H1 (cell line): Measurements from ENCODE around the gene COPS2. TPM values are rescaled to one million over a fixed set of nuclear protein-coding genes. Genes with fewer than 3 reads are reported as not detected.

Source experiments
- CTCF ChIA-PET: fragments of 300-600 bp; sonication (Branson Sonifier 250); formaldehyde crosslinking; loops from one replicate; lab custom pipeline; 2021; ENCODE audit not compliant: partially characterized antibody; lab: Charles Lee
- POLR2A ChIA-PET: fragments of 300-600 bp; sonication (Branson Sonifier 250); formaldehyde crosslinking; loops from one replicate; lab custom pipeline; 2021; ENCODE audit warnings: inconsistent platforms; ENCODE audit not compliant: partially characterized antibody; lab: Charles Lee
- DNase-seq, 2 experiments: peaks; one replicate each; pipeline versions ENCODE4 v3.0.0 to v3.0.0-alpha.2; 2010 to 2022; ENCODE audit warnings: low spot score in 2 of 2, low read depth in 1 of 2, mixed read lengths in 1 of 2
- FAIRE-seq: peaks from 2 replicates; lab custom pipeline; 2011; peaks lifted over from hg19 to GRCh38; lab: Jason Lieb, UNC
- H2AFZ ChIP-seq: 2 replicates; pipeline ENCODE4 v1.8.1; 2012; ENCODE audit warnings: low read length, inconsistent platforms
- H2AK5ac ChIP-seq: 2 replicates; pipeline ENCODE4 v1.6.1; 2013; ENCODE audit warnings: low read depth, low read length
- H2BK120ac ChIP-seq: replicated peaks from 2 replicates; pipeline ENCODE3; 2013; ENCODE audit warnings: low read depth, low read length, inconsistent platforms
- H2BK12ac ChIP-seq: 2 replicates; pipeline ENCODE4 v1.6.1; 2013; ENCODE audit warnings: low read depth, low read length
- H2BK15ac ChIP-seq: 2 replicates; pipeline ENCODE4 v1.6.1; 2013; ENCODE audit warnings: low read length
- H2BK20ac ChIP-seq: 2 replicates; pipeline ENCODE4 v1.6.1; 2013; ENCODE audit warnings: low read length
- H2BK5ac ChIP-seq: 2 replicates; pipeline ENCODE4 v1.6.1; 2013; ENCODE audit warnings: low read depth, low read length
- H3K14ac ChIP-seq: 2 replicates; pipeline ENCODE4 v1.6.1; 2013; ENCODE audit warnings: inconsistent platforms; ENCODE audit not compliant: insufficient read length
- H3K18ac ChIP-seq: 2 replicates; pipeline ENCODE4 v1.6.1; 2013; ENCODE audit warnings: low read length; ENCODE audit errors: extremely low read depth
- H3K23ac ChIP-seq: 2 replicates; pipeline ENCODE4 v1.6.1; 2013; ENCODE audit warnings: inconsistent platforms; ENCODE audit not compliant: insufficient read length
- H3K23me2 ChIP-seq: 2 replicates; pipeline ENCODE4 v1.6.1; 2013; ENCODE audit warnings: low read depth, low read length
- H3K27ac ChIP-seq: 2 replicates; pipeline ENCODE4 v1.6.1; 2011; ENCODE audit warnings: low read depth, low read length, inconsistent platforms
- H3K27me3 ChIP-seq, 4 experiments: replicated peaks in 1 of 4; 1 replicate in 1 of 4; 2 replicates in 3 of 4; pipeline versions ENCODE4 v1.6.1 to v1.8.1; 2011 to 2013; ENCODE audit warnings: low read length in 3 of 4, mild to moderate bottlenecking in 3 of 4, inconsistent platforms in 2 of 4, mixed read lengths in 2 of 4, moderate library complexity in 1 of 4; ENCODE audit not compliant: control insufficient read depth in 3 of 4, insufficient read depth in 3 of 4; ENCODE audit errors: extremely low read depth in 1 of 4
- H3K36me3 ChIP-seq, 4 experiments: 2 replicates each; pipeline versions ENCODE4 v1.6.1 to v1.8.1; 2011 to 2013; ENCODE audit warnings: mild to moderate bottlenecking in 4 of 4, low read length in 3 of 4, moderate library complexity in 2 of 4, control low read depth in 1 of 4, inconsistent platforms in 1 of 4; ENCODE audit not compliant: insufficient read depth in 4 of 4, control insufficient read depth in 2 of 4
- H3K4ac ChIP-seq: replicated peaks from 2 replicates; pipeline ENCODE3; 2013; ENCODE audit warnings: low read length, low read depth, mixed read lengths, inconsistent platforms; ENCODE audit not compliant: insufficient read length
- H3K4me1 ChIP-seq, 4 experiments: replicated peaks in 1 of 4; 1 replicate in 1 of 4; 2 replicates in 3 of 4; pipeline versions ENCODE4 v1.6.1 to v1.8.1; 2011 to 2013; ENCODE audit warnings: low read length in 3 of 4, inconsistent platforms in 2 of 4, mixed read lengths in 1 of 4; ENCODE audit not compliant: insufficient read depth in 4 of 4, control insufficient read depth in 3 of 4
- H3K4me2 ChIP-seq, 2 experiments: 2 replicates each; pipeline versions ENCODE4 v1.6.1 to v1.8.1; 2011 to 2013; ENCODE audit warnings: low read depth in 2 of 2, low read length in 2 of 2, control low read depth in 1 of 2, inconsistent platforms in 1 of 2, mild to moderate bottlenecking in 1 of 2; ENCODE audit not compliant: insufficient read depth in 1 of 2
- H3K4me3 ChIP-seq, 4 experiments: fragments of 200-600, 300-600 bp in 1 of 4; sonication (generic), shearing (Covaris generic), sonication (Bioruptor Twin) in 1 of 4; 2 replicates each; pipeline versions ENCODE4 v1.5.1 to v1.8.1; 2011 to 2016; ENCODE audit warnings: low read length in 4 of 4, low read depth in 3 of 4, control low read depth in 2 of 4, inconsistent platforms in 2 of 4, mild to moderate bottlenecking in 2 of 4, mixed read lengths in 1 of 4, moderate library complexity in 1 of 4; ENCODE audit not compliant: insufficient read depth in 2 of 4; ENCODE audit errors: extremely low read depth in 1 of 4
- H3K56ac ChIP-seq: replicated peaks from 2 replicates; pipeline ENCODE3; 2013; ENCODE audit warnings: low read depth, mild to moderate bottlenecking, mixed read lengths, low read length, inconsistent platforms; ENCODE audit not compliant: insufficient read length
- H3K79me1 ChIP-seq: 2 replicates; pipeline ENCODE4 v1.6.1; 2013; ENCODE audit warnings: low read depth, low read length, control low read depth
- H3K79me2 ChIP-seq, 2 experiments: 2 replicates each; pipeline versions ENCODE4 v1.6.1 to v1.8.1; 2012 to 2013; ENCODE audit warnings: low read length in 2 of 2, mild to moderate bottlenecking in 2 of 2, inconsistent platforms in 1 of 2; ENCODE audit not compliant: insufficient read depth in 2 of 2, control insufficient read depth in 1 of 2
- H3K9ac ChIP-seq, 4 experiments: replicated peaks in 1 of 4; 1 replicate in 1 of 4; 2 replicates in 3 of 4; pipeline versions ENCODE4 v1.6.1 to v1.8.1; 2011 to 2013; ENCODE audit warnings: low read depth in 3 of 4, low read length in 3 of 4, control low read depth in 2 of 4, mild to moderate bottlenecking in 2 of 4, moderate library complexity in 2 of 4, inconsistent platforms in 1 of 4; ENCODE audit errors: extremely low read depth in 1 of 4
- H3K9me3 ChIP-seq, 2 experiments: 2 replicates each; pipeline versions ENCODE4 v1.6.1 to v1.8.1; 2012 to 2013; ENCODE audit warnings: mild to moderate bottlenecking in 2 of 2, moderate library complexity in 2 of 2, control low read depth in 1 of 2, inconsistent platforms in 1 of 2, low read depth in 1 of 2, low read length in 1 of 2, mixed read lengths in 1 of 2; ENCODE audit not compliant: insufficient read depth in 2 of 2
- H4K20me1 ChIP-seq, 2 experiments: replicated peaks in 1 of 2; 2 replicates each; pipeline versions ENCODE3 to v1.8.1; 2011 to 2013; ENCODE audit warnings: inconsistent platforms in 2 of 2, low read length in 2 of 2, mild to moderate bottlenecking in 1 of 2; ENCODE audit not compliant: insufficient read depth in 2 of 2, control insufficient read depth in 1 of 2
- H4K5ac ChIP-seq: 2 replicates; pipeline ENCODE4 v1.6.1; 2013; ENCODE audit warnings: low read length, low read depth, mixed read lengths, inconsistent platforms; ENCODE audit not compliant: insufficient read length
- H4K8ac ChIP-seq: 2 replicates; pipeline ENCODE4 v1.8.0; 2013; ENCODE audit warnings: mild to moderate bottlenecking, moderate library complexity, low read length, inconsistent platforms; ENCODE audit not compliant: insufficient read depth; ENCODE audit errors: extremely low read depth
- H4K91ac ChIP-seq: replicated peaks from 2 replicates; pipeline ENCODE3; 2013; ENCODE audit warnings: low read length, mixed read lengths, inconsistent platforms; ENCODE audit not compliant: insufficient read length
- CBX5 ChIP-seq: fragments of 300-800, 300-1000 bp; sonication (generic); IDR thresholded peaks from 2 replicates; pipeline ENCODE4 v1.7.1; 2016; ENCODE audit warnings: antibody characterized with exemption, low read length, low read depth
- KDM5A ChIP-seq: fragments of 200-600 bp; IDR thresholded peaks from 2 replicates; pipeline ENCODE4 v1.7.1; 2012; ENCODE audit warnings: mild to moderate bottlenecking, low read length, inconsistent platforms, mixed read lengths
- POLR2AphosphoS5 ChIP-seq: IDR thresholded peaks from 2 replicates; pipeline ENCODE4 v1.6.1; 2011; ENCODE audit warnings: low read depth, low read length
- SIN3A ChIP-seq, 2 experiments: IDR thresholded peaks in 1 of 2; conservative IDR thresholded peaks in 1 of 2; 2 replicates each; pipeline ENCODE4 v1.6.1; 2011 to 2012; ENCODE audit warnings: low read length in 2 of 2, improper control_type of control experiment in 1 of 2, low read depth in 1 of 2, mild to moderate bottlenecking in 1 of 2
- TEAD4 ChIP-seq: IDR thresholded peaks from 2 replicates; pipeline ENCODE4 v1.6.1; 2012; ENCODE audit warnings: low read depth, low read length, inconsistent platforms, mixed read lengths
- YY1 ChIP-seq: IDR thresholded peaks from 2 replicates; pipeline ENCODE4 v1.6.1; 2011; ENCODE audit warnings: low read depth, mild to moderate bottlenecking, low read length
- polyA plus RNA-seq, 7 experiments: library from polyadenylated mRNA; depleted of rRNA in 3 of 7; stranded (reverse) in 5 of 7; unstranded in 2 of 7; fragments of >200 nt in 5 of 7; fragments of 200-250 nt in 2 of 7; gene quantifications; 1 replicate in 5 of 7; 2 replicates in 1 of 7; 4 replicates in 1 of 7; pipeline versions ENCODE4 v1.2.1 to v1.2.3, GENCODE V29; 2011 to 2013; ENCODE audit warnings: missing spikeins in 2 of 7, mixed read lengths in 2 of 7
- total RNA-seq: library from RNA; stranded (reverse); fragmentation: NEBNext Ultra II Directional; extraction: Animal tissue kit (Norgen Biotek cat#: 25700); gene quantifications from 2 replicates; pipeline ENCODE4 v1.2.1, GENCODE V29; 2021
- TF ChIP-seq, protein P1 (sequence below): IDR thresholded peaks from 2 replicates; pipeline ENCODE4 v1.6.1; 2012; ENCODE audit warnings: low read length, inconsistent platforms

Gene COPS2
- total and polyA plus RNA-seq, 2 of the 8 experiments (the other 6 are each of a cell fraction or from before 2014, with no cell fraction given): 17.7 to 85.1 TPM

DNA sequence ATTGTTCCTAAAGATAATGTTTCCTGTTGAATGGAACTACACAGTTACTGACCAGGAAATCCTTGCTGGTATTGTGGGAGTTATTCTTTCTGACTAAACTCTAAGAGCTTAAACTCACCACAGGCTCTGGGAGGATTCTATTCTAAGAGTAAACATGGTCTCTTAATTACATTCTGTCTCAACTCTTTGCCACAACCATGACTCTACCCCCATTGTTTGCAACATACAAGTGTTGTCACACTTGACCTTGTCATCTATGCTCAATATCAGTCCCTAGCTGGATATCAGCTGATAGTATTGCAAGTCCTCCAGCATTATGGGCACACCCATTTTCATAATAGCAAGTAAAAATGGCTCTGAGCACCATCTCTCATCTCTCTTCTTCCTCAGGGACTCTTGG is 79.5 kb downstream of the COPS2 start:
- Histone ChIP-seq H2AK5ac (no peak overlapping the region), H3K56ac (no peak overlapping the region), H4K20me1 (no peaks in the 10 kb centered on the region), H2BK20ac (no peak overlapping the region), H2BK5ac (no peak overlapping the region), H3K23me2 (no peaks in the 10 kb centered on the region; the same call in 1 of the 2 replicates), H3K4me1 (no peaks in the 10 kb centered on the region), H2BK120ac (no peak overlapping the region), H3K23ac (no peak overlapping the region), H2BK12ac (no peak overlapping the region), H3K18ac (no peak overlapping the region), H4K5ac (no peak overlapping the region), H3K4ac (no peak overlapping the region), H3K27ac (no peak overlapping the region), H4K8ac (no peak overlapping the region), H3K9ac (no peak overlapping the region), H4K91ac (no peak overlapping the region), H3K36me3 (no peaks in the 10 kb centered on the region), H3K27me3 (no peaks in the 10 kb centered on the region), H3K79me1 (no peaks in the 10 kb centered on the region), H3K4me3 (no peak overlapping the region), H3K14ac (no peak overlapping the region), H2AFZ (no peak overlapping the region), H3K79me2 (no peaks in the 10 kb centered on the region), H3K9me3 (no peaks in the 10 kb centered on the region), H2BK15ac (no peak overlapping the region), H3K4me2 (no peak overlapping the region)
- DNase-seq (no peak), FAIRE-seq (no peak)
- ChIA-PET CTCF (interaction anchor here (0.7 kb wide), 1 partner anchor 8 kb away, joined by 3 read pairs; no protein-coding TSS in a partner anchor), POLR2A (no interaction called here)
- TF ChIP-seq POLR2AphosphoS5 (no peak), KDM5A (no peak), YY1 (no peak), CBX5 (no peak), TEAD4 (no peak), SIN3A (conservative IDR thresholded peaks at IDR 0.05 in 1 of 2, IDR thresholded peaks at IDR 0.05 in 1 of 2; ENCODE audit: low read depth in 1 of 2, low read length in 2 of 2) (no peak)
- TF ChIP-seq, protein P1, sequence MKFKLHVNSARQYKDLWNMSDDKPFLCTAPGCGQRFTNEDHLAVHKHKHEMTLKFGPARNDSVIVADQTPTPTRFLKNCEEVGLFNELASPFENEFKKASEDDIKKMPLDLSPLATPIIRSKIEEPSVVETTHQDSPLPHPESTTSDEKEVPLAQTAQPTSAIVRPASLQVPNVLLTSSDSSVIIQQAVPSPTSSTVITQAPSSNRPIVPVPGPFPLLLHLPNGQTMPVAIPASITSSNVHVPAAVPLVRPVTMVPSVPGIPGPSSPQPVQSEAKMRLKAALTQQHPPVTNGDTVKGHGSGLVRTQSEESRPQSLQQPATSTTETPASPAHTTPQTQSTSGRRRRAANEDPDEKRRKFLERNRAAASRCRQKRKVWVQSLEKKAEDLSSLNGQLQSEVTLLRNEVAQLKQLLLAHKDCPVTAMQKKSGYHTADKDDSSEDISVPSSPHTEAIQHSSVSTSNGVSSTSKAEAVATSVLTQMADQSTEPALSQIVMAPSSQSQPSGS: no peak
